Cardiac septum (tissue), 1 donor: ENCODE measurements around the gene ATP10A. TPM values are rescaled to one million over a fixed set of nuclear protein-coding genes. Genes with fewer than 3 reads are reported as not detected.
"Not testable (repeated sequence)": the region's sequence is repeated elsewhere in the genome, so short reads cannot be mapped to it uniquely, and the experiment has no call there.

ENCODE experiments used
- DNase-seq: peaks from one replicate; pipeline ENCODE4 v3.0.0-alpha.2; 2020; ENCODE audit warnings: low spot score
- intact Hi-C: fragments of 100-400 bp; cut with DNase I; formaldehyde crosslinking; loops from one replicate; pipeline ENCODE4 v1.14.0; 2022
- total RNA-seq: library from RNA; stranded (reverse); fragmentation: NEBNext Ultra II Directional; extraction: Animal tissue kit (Norgen Biotek cat#: 25700); gene quantifications from one replicate; pipeline ENCODE4 v1.2.1, GENCODE V29; 2021
- donor health status: DM: no; HTN: no; CAD: no.

ATP10A gene
- total RNA-seq, 1 donor from 2014 or later, result 0.94 TPM

GRCh38 chr15:25887870-25888269, 24.7 kb upstream of the ATP10A start:
- intact Hi-C loops, result no loop called here
- no peak for DNase-seq

- intact Hi-C loops, result no loop called here
- no peak for DNase-seq
Measured at GRCh38 chr15:25886498-25887140, 23.5 kb upstream of the ATP10A start.

DNA sequence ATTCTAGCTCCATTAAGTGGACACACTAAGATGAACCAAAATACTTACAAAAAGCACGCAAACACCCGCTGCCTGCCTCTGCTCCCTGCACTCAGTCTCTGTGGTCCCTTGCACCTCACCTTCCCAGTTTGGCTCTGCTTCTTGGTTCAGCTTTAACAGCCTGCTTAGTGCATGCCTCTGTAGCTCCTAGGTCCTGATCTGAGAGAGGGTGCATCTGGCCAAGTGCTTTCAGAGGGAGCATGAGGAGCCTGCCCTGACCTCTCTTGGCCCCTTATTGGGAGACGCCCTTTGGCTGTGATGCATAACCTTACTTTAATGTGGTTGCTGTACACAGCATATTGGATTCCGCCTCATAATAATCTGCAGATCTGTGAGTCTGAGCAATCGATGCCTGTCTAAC, 21.2 kb upstream of the ATP10A start:
- no peak for DNase-seq
- intact Hi-C loops, result no loop called here

GRCh38 chr15:25883463-25884259, 20.5 kb upstream of the ATP10A start:
- DNase-seq, result no peak
- intact Hi-C loops, result no loop called here

DNA sequence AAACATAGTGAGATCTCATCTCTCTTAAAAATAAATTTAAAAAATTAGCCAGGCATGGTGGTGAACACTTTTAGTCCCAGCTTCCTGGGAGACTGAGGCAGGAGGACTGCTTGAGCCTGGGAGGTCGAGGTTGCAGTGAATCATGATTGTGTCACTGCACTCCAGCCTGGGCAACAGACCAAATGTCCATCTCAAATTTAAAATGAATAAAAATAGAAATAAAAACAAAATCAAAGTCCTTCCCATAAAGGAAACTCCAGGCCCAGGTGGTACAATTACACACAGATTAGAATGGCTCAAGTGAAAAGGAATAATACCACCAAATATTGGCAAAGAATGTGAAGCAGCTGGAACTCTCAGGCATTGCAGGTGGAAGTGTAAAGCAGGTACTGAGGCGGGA, 19.3 kb upstream of the ATP10A start:
- intact Hi-C loops, result no loop called here
- no peak for DNase-seq

DNA sequence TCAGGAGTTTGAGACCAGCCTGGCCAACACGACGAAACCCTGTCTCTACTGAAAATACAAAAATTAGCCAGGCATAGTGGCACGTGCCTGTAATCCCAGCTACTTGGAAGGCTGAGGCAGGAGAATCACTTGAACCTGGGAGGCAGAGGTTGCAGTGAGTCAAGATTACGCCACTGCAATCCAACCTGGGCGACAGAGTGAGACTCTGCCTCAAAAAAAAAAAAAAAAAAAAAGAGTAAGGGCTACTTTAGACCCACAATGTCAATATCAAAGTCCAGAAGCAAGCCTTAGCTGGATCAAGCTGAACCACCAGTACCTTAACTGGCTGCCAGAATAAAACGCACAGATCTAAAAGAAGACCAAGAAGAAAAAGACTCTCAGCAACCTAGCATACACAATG, 17.8 kb upstream of the ATP10A start:
- intact Hi-C loops, DNase-seq: not testable (repeated sequence)

- no peak for DNase-seq
- intact Hi-C loops, result no loop called here
Measured at GRCh38 chr15:25880411-25880810, 17.3 kb upstream of the ATP10A start.

DNA sequence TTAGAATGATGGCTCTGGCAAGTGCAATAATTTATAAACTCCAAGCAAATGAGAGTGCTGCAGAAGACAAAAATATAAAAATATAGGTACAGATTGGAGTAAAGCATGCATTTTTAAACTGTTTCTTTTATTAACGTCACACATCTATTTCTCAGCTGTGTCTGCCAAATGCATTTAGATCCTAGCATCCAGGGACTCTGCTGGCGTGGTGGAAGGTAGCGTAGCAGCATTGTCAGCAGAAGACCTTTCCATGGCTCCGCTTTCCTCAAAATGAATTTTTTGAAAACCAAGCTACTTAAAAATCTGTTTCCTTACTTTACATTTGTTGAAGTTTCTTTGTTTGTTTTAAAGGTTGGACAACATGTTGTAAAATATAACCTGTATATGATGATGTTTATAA, 16.3 kb upstream of the ATP10A start:
- intact Hi-C loops, result no loop called here
- no peak for DNase-seq

DNA sequence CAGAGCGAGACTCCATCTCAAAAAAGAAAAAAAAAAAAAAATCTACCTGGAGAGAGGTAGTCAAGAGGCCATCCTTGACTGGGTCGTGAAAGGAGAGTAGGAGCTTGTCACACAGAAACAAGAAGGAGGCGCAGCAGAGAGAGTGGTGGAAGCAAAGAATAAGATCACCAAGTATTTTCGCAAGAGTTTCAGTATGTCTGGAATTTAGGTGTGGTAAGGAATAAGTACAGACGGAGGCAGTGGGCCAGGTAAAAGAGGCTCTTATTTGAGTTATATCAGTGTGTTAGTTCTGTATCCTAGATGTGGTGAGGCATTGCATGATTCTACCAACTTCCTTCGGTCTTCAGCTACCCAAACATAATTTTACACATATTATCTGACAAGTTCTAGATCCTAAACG, 14.6 kb upstream of the ATP10A start:
- intact Hi-C loops, result no loop called here
- no peak for DNase-seq

DNA sequence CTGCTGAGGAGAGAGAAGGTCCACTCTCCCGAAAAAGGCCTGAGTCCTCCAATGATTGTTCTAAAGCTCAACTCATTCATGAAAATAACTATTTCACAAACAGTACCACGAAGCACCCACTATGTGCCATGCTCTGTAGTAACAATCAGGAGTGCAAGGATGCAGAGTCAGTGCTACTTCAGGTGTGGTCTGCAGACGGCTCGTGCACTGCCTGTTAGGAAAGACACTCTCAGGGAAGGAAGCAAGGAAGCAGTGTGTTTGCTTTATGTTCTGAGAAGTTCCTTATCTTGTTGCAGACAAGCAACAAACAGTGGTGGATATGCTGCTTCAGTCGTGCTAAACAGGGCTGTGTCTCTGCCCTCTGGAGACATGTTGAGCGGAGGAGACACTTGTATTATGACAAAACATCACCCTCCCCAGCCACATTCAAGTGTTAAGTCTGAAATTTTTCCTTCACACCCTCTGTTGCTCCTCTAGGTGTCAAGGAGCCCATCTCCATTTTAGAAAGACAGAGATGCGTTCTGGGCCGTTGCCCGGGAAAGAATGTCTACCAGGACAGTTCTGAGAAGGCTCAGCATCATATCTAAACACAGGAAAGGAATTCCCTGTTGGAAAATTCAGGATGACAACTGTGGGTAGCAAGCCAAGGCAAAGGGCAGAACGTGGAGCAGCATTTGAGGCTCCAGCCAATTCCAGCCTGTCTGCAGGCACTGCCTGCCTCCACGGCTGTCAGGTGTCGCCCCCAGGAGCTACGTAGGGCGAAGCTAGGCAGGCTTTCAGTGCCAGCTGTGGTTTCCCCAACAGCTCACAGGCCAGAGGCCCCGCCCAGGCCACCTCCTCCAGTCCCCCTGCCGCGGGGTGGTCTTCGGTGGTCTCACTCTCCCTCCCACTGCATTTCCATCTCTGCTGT, 13.4 kb upstream of the ATP10A start:
- DNase-seq, result no peak
- intact Hi-C loops, result no loop called here

GRCh38 chr15:25875566-25875965, 12.4 kb upstream of the ATP10A start:
- DNase-seq, result no peak
- intact Hi-C loops, result no loop called here

GRCh38 chr15:25874379-25874778, 11.3 kb upstream of the ATP10A start:
- DNase-seq, result no peak

GRCh38 chr15:25871403-25871802, 8.3 kb upstream of the ATP10A start:
- intact Hi-C loops, result no loop called here
- no peak for DNase-seq

More at GRCh38 chr15:25874379-25874778, 11.3 kb upstream of the ATP10A start:
- intact Hi-C loops, result no loop called here

DNA sequence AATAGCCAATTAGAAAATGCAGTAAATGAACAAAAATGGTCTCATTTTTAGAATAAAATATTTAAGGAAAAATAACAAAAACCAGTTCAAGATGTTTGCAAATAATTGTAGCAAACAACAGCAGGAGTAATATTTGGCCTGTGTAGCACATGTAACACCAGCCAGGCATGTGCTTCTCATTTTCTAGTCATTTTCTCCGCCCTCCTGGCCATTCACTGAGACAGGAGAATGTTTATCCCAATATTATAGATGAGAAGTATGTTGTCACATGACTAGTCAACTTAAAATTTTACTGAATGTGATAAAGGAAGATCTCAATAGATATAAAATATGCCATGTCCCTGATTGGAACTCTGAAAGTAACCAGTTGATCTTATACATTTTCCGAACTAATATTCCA, 7.8 kb upstream of the ATP10A start:
- intact Hi-C loops, result no loop called here
- no peak for DNase-seq

DNA sequence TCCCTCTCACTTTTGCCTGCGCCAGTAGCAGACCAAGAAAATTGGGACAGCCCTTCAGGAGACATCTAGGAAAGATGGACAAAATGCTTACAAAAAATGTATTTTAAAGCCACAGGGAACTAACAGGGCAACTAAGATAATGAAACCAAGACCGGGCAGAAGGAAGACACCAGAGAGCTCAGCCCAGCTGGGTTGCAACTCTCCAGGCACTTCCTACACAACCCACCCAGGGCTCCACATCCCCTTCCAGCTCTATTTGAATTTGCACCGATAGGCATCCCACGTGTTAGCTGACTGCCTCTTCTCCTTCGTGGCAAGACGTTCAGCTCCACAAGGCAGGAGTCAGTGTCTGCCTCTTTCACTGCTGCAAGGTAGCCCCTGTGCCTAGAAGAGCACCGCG, 6.6 kb upstream of the ATP10A start:
- no peak for DNase-seq
- intact Hi-C loops, result no loop called here

DNA sequence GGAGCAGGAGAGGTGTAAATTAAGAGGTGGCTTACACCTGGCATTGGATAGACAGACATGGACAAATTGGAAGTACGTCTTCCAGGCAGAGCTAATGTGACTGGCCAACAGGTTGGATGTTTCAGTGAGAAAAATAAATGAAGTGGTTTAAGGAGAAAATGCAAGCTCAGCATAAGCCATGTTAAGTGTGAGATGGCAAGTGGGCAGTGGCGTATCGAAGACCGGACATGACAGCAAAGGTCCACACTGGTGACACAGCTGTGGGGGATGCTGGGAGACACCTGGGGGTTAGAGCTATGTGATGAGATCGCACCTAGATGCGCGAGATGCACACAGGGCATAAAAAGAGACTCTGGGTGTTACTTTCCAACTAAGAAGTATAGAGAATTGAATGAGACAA, 3.7 kb upstream of the ATP10A start:
- intact Hi-C loops, result no loop called here
- DNase-seq, result no peak

DNA sequence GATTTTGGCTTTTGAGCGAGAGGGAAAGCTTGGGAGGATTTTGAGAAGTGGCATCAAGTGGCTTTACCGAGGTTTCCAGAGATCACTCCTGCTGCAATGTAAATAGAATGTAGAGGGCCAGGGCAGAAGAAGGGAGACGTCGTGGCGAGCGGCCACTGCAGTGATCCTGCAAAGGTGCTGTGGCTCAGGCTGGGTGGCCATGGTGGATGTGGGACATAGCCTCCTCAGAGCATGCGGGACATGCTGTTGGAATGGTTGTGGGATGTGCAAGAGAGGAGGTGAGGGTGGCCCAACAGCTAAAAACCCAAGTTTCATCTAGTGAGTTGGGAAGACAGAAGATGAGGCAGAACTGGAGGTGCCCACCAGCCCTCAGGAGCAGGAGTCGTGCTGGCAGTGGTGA, 3.1 kb upstream of the ATP10A start:
- intact Hi-C loops, result no loop called here
- no peak for DNase-seq

DNA sequence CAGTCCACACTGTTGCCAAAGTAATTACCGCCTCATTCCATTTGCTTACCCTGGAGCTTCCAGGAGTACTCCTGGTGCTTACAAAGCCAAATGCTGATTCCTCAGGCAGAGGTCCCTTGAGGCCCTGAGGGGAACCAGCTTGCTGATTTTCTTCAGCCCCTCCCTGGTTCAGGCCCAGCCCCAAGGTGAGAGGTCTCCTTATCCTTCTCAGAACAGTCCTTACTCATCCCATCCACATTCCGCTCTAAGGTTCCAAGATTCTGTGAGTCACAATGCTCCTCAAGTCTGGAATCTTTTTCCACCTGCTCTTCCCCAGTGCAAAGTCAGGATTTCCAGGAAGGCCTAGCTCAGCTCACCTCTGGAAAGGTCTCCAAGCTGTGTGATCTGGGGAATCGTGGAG, 1.8 kb upstream of the ATP10A start:
- DNase-seq, result no peak
- intact Hi-C loops, result loop anchor here (5.0 kb wide), 2 partner anchors 78 to 128 kb away; no protein-coding TSS in a partner anchor

GRCh38 chr15:25863968-25864580, 947 bp upstream of the ATP10A start:
- intact Hi-C loops, result loop anchor here (5.0 kb wide), 2 partner anchors 77 to 127 kb away; no protein-coding TSS in a partner anchor
- no peak for DNase-seq
